Left colon (tissue), 2 donors: ENCODE data around the gene OR6C75. TPM values are rescaled to one million over a fixed set of nuclear protein-coding genes. Genes with fewer than 3 reads are reported as not detected.
"Not testable (repeated sequence)": the region's sequence is repeated elsewhere in the genome, so short reads cannot be mapped to it uniquely, and the experiment has no call there.

Experiments used
- ATAC-seq: fragments of 200-7000 bp; cut with Tn5 transposase; one replicate; pipeline ENCODE4 v1.9.1; 2020; ENCODE audit warnings: mild to moderate bottlenecking, moderate library complexity
- DNase-seq, 2 donors: peaks; one replicate each; pipeline ENCODE4 v3.0.0-alpha.2; 2020
- intact Hi-C, 2 donors: fragments of 100-400 bp; cut with DNase I in 1 of 2; cut with micrococcal nuclease in 1 of 2; formaldehyde crosslinking; loops; one replicate each; pipeline versions ENCODE4 v1.11.2 to v1.14.0; 2022; cut with DNase I, micrococcal nuclease
- long read RNA-seq: library from polyadenylated mRNA; unstranded; transcript quantifications from one replicate; pipeline ENCODE4 v2.0.0, GENCODE V29; 2021
- total RNA-seq, 2 donors: library from RNA; stranded (reverse); fragmentation: NEBNext Ultra II Directional; extraction: Animal tissue kit (Norgen Biotek cat#: 25700); gene quantifications; one replicate each; pipeline ENCODE4 v1.2.1, GENCODE V29; 2021
- donor health status: DM: no; HTN: no; CAD: no.
- donor health status: DM: yes; HTN: yes; CAD: no.

The OR6C75 gene
- total RNA-seq, result not detected
- long read RNA-seq, result 0 reads

DNA sequence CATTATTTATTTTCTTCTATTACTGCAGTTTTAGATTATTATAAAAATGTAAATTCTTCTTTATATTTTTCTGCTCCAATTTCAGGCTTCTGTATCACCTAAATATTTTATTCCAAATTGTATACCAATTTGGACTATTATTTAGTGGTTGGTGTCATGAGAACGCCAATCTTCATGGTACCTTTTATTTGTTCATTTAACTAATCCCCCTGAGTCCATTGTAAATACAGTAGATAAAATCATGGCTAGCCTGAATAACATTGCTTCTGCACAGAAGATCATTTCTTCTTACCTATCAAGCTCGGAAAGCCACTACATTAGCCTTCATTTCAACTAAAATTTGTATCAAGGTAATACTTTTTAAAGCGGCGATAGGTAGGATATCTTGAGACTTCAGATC, at the start of gene OR6C75:
TSS of gene OR6C75 (plus strand) at position 301 of the 400 bp plus-strand sequence. CDS start 2,136 bp downstream, outside the sequence.
- ATAC-seq, result no peak
- intact Hi-C loops, result no loop called here

GRCh38 chr12:55314043-55314442, 48.7 kb upstream of the OR6C75 start, which contains the start of gene OR6C1:
Gene OR6C1 (plus strand): TSS chr12:55314343. CDS start chr12:55320600, 6,257 bp downstream.
- ATAC-seq (no peak), DNase-seq (no peak)
- intact Hi-C loops, result no loop called here

More for the DNA sequence above, at the start of gene OR6C75:
- no peak for DNase-seq

- ATAC-seq, result no peak
- intact Hi-C loops, result no loop called here
- no peak for DNase-seq
Measured at GRCh38 chr12:55320201-55320600, 42.6 kb upstream of the OR6C75 start.

- ATAC-seq, DNase-seq, intact Hi-C loops: not testable (repeated sequence)
Measured at GRCh38 chr12:55325801-55326200, 37.0 kb upstream of the OR6C75 start.

DNA sequence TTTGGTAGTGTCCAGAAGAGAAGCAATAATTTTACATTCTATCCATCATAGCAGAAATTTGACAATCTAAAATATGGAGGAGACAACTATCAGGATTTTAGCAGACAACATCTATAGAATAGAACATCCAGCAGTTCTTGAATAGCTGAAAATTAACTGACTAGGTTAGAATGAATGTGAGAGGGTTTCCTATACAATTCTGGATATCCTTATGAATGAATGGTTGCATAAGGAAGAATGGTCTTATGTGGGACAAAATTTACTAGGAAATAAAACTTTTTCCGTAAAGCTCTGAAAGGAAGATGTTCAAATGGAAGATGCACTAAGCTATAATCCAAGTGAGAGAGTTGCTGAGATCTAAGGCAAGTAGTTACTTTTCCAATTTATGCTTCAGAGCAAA, 32.3 kb upstream of the OR6C75 start, which contains the start of gene OR6C3:
TSS of gene OR6C3 (plus strand) at position 301 of the 400 bp plus-strand sequence. CDS start 955 bp downstream, outside the sequence.
- DNase-seq (no peak), ATAC-seq (no peak)
- intact Hi-C loops, result no loop called here

- intact Hi-C loops, result no loop called here
- ATAC-seq (no peak), DNase-seq (no peak)
Measured at GRCh38 chr12:55336002-55336401, 26.8 kb upstream of the OR6C75 start.

DNA sequence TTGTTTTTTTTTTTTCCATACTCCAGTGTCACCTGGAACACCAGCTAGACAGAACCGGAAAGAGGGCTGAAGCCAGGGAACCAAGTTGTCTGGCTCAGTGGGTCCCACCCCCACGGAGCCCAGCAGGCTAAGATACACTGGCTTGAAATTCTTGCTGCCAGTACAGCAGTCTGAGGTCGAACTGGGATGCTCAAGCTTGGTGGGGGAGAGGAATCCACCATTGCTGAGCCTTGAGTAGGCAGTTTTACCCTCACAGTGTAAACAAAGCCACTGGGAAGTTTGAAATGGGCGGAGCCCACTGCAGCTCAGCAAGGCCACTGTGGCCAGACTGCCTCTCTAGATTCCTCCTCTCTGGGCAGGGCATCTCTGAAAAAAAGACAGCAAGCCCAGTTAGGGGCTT, 7.4 kb upstream of the OR6C75 start:
- DNase-seq, ATAC-seq, intact Hi-C loops: not testable (repeated sequence)

GRCh38 chr12:55365086-55365485, 2.3 kb downstream of the OR6C75 start:
- ATAC-seq (no peak), DNase-seq (no peak)
- intact Hi-C loops, result no loop called here

- intact Hi-C loops, result no loop called here
- ATAC-seq (no peak), DNase-seq (no peak)
Measured at GRCh38 chr12:55372521-55372920, 9.7 kb downstream of the OR6C75 start.

DNA sequence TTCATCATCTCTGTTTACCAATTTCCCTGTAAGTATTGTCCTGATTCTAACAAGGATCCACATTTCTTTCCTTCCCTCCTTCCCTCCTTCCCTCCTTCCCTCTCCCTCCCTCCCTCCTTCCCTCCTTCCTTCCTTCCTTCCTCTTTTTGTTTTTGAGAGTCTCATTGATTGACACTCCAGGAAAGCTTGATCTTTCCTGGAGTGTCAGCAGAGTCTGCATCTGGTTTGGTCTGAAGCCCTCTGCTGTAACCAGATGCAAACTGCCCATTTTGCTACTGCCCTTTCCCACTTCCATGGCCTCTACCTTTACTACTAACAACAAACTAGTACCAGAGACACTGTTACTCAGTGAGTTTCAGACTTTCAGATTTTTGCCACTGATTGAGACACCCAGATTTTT, 23.1 kb downstream of the OR6C75 start:
- DNase-seq (no peak), ATAC-seq (no peak)
- intact Hi-C loops, result no loop called here

DNA sequence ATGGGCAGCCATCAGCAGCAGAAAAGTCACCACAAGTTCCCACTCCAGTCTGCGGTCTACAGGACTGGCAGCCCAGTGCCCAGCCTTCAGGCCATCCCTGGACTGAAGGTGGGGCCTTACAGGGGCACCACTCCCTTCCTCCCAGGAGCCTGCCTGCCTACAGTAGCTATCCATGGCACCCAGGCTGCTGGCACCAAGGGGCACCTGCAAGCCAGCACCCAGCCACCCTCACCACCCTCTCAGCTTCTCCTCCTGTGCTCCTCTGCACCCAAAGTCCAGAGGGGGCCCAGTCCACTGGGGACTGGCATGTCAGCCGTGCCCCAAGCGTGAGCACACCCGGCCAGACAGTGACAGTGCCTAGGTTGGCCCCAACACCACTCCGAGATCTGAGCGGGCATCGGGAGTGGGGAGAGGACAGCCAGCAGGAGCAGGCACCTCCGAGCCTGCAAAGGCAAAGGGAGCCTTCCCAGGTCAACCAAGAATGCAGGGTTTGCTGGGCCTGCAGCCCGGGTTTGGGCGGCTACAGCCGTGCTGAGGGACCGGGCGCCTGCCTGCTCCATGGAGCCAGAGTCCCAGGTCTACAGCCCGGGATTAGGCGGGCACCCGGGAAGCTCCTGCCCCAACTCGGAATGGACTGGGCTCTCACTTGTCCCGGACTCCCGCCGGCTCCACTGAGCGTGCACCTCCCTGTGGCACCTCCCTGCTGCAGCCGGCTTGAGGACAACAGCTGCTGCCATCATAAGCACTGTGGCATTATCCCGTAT, 29.4 kb downstream of the OR6C75 start:
- DNase-seq (no peak), ATAC-seq (no peak)
- intact Hi-C loops, result no loop called here

DNA sequence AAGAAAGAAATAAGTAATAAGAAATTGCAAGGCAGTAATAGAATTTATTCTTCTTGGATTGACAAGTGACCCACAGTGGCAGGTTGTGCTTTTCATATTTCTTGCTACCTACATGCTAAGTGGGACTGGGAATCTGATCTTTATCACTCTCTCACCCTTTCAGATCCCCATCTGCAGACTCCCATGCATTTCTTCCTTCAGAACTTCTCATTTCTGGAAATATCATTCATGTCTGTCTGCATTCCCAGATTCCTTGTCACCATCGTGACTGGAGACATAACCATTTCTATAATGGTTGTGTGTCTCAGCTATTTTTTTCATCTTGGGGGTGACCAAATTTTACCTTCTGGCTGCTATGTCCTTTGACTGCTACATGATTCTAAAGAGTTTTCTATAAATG, 33.6 kb downstream of the OR6C75 start:
- ATAC-seq (no peak), DNase-seq (no peak)
- intact Hi-C loops, result no loop called here

DNA sequence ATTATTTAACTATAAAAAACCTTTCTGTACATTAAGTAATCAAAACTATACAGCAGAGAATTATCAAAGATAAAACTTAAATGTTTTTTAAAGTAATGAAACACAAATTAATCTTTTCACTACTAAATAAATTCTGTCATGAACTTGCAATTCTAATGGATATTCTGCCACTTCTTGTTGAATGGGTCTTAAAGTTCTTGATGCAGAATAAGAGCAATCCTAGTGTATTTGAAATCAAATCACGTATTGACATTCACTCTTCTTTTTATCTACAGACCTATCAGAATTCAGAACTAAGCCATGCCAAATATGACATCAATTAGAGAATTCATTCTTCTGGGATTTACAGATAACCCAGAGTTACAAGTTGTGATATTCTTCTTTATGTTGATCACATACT, 37.5 kb downstream of the OR6C75 start, which contains the start of gene OR6C65:
TSS of gene OR6C65 (plus strand) at position 301 of the 400 bp plus-strand sequence. CDS start at position 301, 0 bp downstream.
- DNase-seq (no peak), ATAC-seq (no peak)
- intact Hi-C loops, result no loop called here

DNA sequence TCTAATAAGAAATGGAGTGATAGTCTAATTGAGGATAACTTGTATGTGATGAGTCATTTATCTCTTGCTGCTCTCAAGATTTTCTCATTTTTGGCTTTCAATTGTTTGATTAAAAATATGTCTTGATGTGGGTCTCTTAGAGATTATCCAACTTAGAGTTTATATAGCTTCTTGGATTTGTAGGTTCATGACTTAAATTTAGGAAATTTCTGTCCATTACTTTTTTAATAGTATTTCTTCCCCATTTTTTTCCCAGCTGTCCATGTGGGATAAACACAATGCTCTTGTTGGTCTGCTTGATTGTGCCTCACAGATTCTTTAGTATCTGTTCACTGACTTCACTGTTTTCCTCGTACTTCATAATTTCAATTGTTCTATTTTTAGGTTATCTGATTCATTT, 45.1 kb downstream of the OR6C75 start:
- ATAC-seq (no peak), DNase-seq (no peak)
- intact Hi-C loops, result no loop called here

DNA sequence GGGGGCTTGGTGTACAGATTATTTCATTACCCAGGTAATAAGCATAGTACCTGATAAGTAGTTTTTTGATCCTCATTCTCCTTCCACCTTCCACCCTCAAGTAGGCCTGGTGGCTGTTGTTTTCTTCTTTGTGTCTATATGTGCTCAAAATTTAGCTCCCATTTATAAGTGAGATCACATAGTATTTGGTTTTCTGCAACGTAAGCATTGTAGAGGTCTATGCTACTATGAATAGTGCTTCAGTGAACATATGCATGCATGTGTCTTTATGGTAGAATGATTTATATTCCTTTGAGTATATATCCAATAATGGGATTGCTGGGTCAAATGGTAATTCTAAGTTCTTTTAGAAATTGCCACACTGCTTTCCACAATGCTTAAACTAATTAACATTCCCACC, 46.4 kb downstream of the OR6C75 start:
- DNase-seq, ATAC-seq, intact Hi-C loops: not testable (repeated sequence)

GRCh38 chr12:55412138-55412537, 49.4 kb downstream of the OR6C75 start:
- intact Hi-C loops, ATAC-seq, DNase-seq: not testable (repeated sequence)

- DNase-seq, intact Hi-C loops: not testable (repeated sequence)
- peak; percentile 88 for ATAC-seq
Measured at GRCh38 chr12:55413498-55414388, 51.0 kb downstream of the OR6C75 start.

GRCh38 chr12:55414396-55414823, 51.6 kb downstream of the OR6C75 start:
- intact Hi-C loops, DNase-seq: not testable (repeated sequence)

GRCh38 chr12:55414889-55415288, 52.1 kb downstream of the OR6C75 start:
- intact Hi-C loops, DNase-seq: not testable (repeated sequence)
- peak; percentile 78 for ATAC-seq

More at GRCh38 chr12:55414396-55414823, 51.6 kb downstream of the OR6C75 start:
- peak; percentile 27 for ATAC-seq
